ENCODE measurements around the gene NUP62.

The NUP62 gene

GRCh38 chr19:49863254-49863934 is 65.9 kb downstream of the NUP62 start:
- no peak for DNase-seq

GRCh38 chr19:49862391-49863253 is 66.7 kb downstream of the NUP62 start:
- DNase-seq: no peak

- no peak for DNase-seq
These were observed 67.5 kb downstream of the NUP62 start for GRCh38 chr19:49861541-49862378.

- no peak for DNase-seq
These were observed 68.2 kb downstream of the NUP62 start for GRCh38 chr19:49861107-49861506.

- DNase-seq: no peak
These were observed 68.8 kb downstream of the NUP62 start for GRCh38 chr19:49860336-49861102.

- DNase-seq: no peak
These were observed 69.5 kb downstream of the NUP62 start for GRCh38 chr19:49859682-49860335.

- DNase-seq: no peak
These were observed 71.0 kb downstream of the NUP62 start for GRCh38 chr19:49858088-49858985.

GRCh38 chr19:49857838-49858087 is 71.5 kb downstream of the NUP62 start:
- DNase-seq: no peak

GRCh38 chr19:49857061-49857837 is 72.1 kb downstream of the NUP62 start:
- no peak for DNase-seq
